ENCODE measurements around the gene CHST11.
"Not testable (repeated sequence)": the region's sequence is repeated elsewhere in the genome, so short reads cannot be mapped to it uniquely, and the experiment has no call there.

CHST11 gene

GRCh38 chr12:104532636-104533035, 75.9 kb downstream of the CHST11 start:
- no peak for DNase-seq

GRCh38 chr12:104533134-104533533, 76.4 kb downstream of the CHST11 start:
- DNase-seq: no peak

GRCh38 chr12:104534162-104534856, 77.6 kb downstream of the CHST11 start:
- DNase-seq: no peak

- DNase-seq: no peak
These were observed 78.1 kb downstream of the CHST11 start for GRCh38 chr12:104534857-104535248.

- DNase-seq: no peak
These were observed 78.6 kb downstream of the CHST11 start for GRCh38 chr12:104535369-104535768.

GRCh38 chr12:104536841-104537240, 80.1 kb downstream of the CHST11 start:
- DNase-seq: no peak

- DNase-seq: no peak
These were observed 81.3 kb downstream of the CHST11 start for GRCh38 chr12:104538056-104538455.

- DNase-seq: no peak
These were observed 82.2 kb downstream of the CHST11 start for GRCh38 chr12:104538891-104539462.

- no peak for DNase-seq
These were observed 88.1 kb downstream of the CHST11 start for GRCh38 chr12:104544836-104545235.

- DNase-seq: no peak
These were observed 89.8 kb downstream of the CHST11 start for GRCh38 chr12:104546575-104546974.

- DNase-seq: no peak
These were observed 90.5 kb downstream of the CHST11 start for GRCh38 chr12:104547235-104547634.

- DNase-seq: no peak
These were observed 93.2 kb downstream of the CHST11 start for GRCh38 chr12:104549815-104550480.

GRCh38 chr12:104551313-104551931, 94.7 kb downstream of the CHST11 start:
- no peak for DNase-seq

GRCh38 chr12:104553421-104553820, 96.7 kb downstream of the CHST11 start:
- DNase-seq: no peak

- no peak for DNase-seq
These were observed 98.9 kb downstream of the CHST11 start for GRCh38 chr12:104555648-104556047.

GRCh38 chr12:104557488-104558195, 100.9 kb downstream of the CHST11 start:
- DNase-seq: no peak

GRCh38 chr12:104560881-104561280, 104.1 kb downstream of the CHST11 start:
- DNase-seq: no peak

- no peak for DNase-seq
These were observed 106.0 kb downstream of the CHST11 start for GRCh38 chr12:104562763-104563162.

- not testable (repeated sequence) for DNase-seq
These were observed 107.9 kb downstream of the CHST11 start for GRCh38 chr12:104564662-104565061.

GRCh38 chr12:104565606-104566243, 109.0 kb downstream of the CHST11 start:
- no peak for DNase-seq

- DNase-seq: peak; percentile 38
These were observed 109.7 kb downstream of the CHST11 start for GRCh38 chr12:104566244-104566993.

All from stimulated activated CD4-positive, alpha-beta T cell treated with anti-CD3 and anti-CD28 coated beads, Interleukin-4, amount 100 ng/mL, for 24 hours (primary cell).